HUES64 (cell line): ENCODE data around the gene JPT1.
A peak's percentile ranks its signal among the peaks of the same experiment; 100 is the strongest.

Experiments
- H3K27ac ChIP-seq: 2 replicates; pipeline ENCODE4 v1.7.0; 2013; ENCODE audit warnings: low read depth, low read length, inconsistent platforms
- H3K27me3 ChIP-seq: 2 replicates; pipeline ENCODE4 v1.6.1; 2013; ENCODE audit warnings: mild to moderate bottlenecking, low read length; ENCODE audit not compliant: insufficient read depth
- H3K36me3 ChIP-seq: 2 replicates; pipeline ENCODE4 v1.6.1; 2013; ENCODE audit warnings: mild to moderate bottlenecking, low read length; ENCODE audit not compliant: insufficient read depth
- H3K4me1 ChIP-seq: 2 replicates; pipeline ENCODE4 v1.6.1; 2013; ENCODE audit warnings: mild to moderate bottlenecking, low read length, moderate library complexity; ENCODE audit not compliant: insufficient read depth
- H3K4me3 ChIP-seq: 2 replicates; pipeline ENCODE4 v1.5.1; 2013; ENCODE audit warnings: mild to moderate bottlenecking, low read length, moderate library complexity
- H3K9ac ChIP-seq: 2 replicates; pipeline ENCODE4 v1.6.1; 2013; ENCODE audit warnings: mild to moderate bottlenecking, low read depth, low read length
- H3K9me3 ChIP-seq: 2 replicates; pipeline ENCODE4 v1.6.1; 2013; ENCODE audit warnings: low read depth, low read length; ENCODE audit not compliant: insufficient read depth
- WGBS: fragments of 150-250, 120-280 bp; methylation state at CpG from one replicate; pipeline ENCODE4 v1.1.7; 2013; ENCODE audit warnings: missing lambda C conversion rate; 5-methylcytosine and 5-hydroxymethylcytosine counted together

JPT1 gene

DNA sequence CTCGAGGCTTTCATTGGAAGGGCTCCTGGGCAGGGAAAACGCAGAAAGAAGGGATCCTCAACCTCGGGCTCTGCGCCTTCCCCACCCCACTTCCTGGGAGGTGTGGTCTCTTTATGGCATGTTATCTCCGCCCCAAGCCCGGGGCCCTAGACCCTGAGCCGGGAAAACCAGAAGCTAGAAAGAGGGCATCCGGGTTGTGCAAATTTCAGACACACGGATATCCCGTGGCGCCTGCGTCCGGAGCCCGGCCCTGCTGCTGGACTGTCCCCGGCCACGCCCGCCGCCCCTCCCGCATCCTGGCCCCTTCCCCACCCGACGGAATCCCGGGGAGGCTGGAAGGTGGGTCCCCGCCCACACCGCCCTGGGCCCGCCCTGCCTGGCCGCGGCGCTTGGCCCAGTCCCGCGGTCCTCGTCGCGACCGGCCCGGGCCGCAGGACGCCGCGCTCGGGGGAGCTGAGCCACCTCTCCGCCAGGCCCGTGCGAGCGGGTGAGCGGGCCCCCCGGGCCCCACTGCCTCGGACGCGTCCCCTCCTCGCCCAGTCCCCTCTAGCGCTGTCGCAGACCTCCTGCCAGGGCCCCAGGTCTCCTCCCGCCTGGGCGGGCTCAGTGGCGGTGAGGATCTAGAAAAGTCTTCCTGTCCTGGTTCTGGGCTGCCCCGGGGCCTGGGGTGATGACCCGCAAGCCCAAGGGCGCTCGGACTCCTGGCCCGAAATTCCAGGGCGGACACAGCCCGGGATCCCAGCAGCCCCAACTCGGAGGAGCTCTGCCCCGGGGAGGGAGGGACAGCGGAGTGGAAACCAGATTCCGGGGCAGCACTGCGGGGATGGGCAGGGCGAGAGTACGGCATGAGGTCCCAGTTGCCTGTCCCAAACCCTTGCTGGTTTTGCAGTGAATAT, 66.5 kb downstream of the JPT1 start, which contains the start of gene SLC16A5:
Gene SLC16A5 (plus strand): TSS at position 397 of the 896 bp plus-strand sequence. CDS start 5,683 bp downstream, outside the sequence.
- Histone ChIP-seq H3K4me1 (peaks cover 21% of the 10 kb centered on the region), H3K4me3 (peak within 1 kb of the TSS; percentile 84), H3K27me3 (no peaks in the 10 kb centered on the region), H3K9me3 (no peaks in the 10 kb centered on the region), H3K36me3 (no peaks in the 10 kb centered on the region), H3K27ac (peak within 1 kb of the TSS; percentile 97), H3K9ac (peak within 1 kb of the TSS; percentile 90)
- 1% methylated on average over 69 of the region's 69 CpGs for WGBS

DNA sequence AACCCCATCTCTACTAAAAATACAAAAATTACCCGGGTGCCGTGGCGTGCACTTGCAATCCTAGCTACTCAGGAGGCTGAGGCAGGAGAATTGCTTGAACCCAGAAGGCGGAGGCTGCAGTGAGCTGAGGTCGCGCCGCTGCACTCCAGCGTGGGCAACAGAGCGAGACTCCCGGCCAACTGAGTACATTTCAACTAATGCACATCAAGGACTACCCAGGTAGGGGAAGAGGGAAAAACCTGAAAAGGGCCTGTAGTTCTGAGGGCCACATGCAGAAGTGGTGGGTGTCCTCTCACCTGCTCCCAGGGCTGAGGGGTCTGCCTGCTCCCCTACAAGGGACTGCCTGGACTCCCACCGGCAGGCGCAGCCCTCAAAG, 67.1 kb downstream of the JPT1 start:
- no peaks in the 10 kb centered on the region for H3K9me3 ChIP-seq
- H3K27ac ChIP-seq = peak overlapping the region; percentile 97
- WGBS = 53% methylated on average over 12 of the region's 12 CpGs
- H3K4me1 ChIP-seq = peaks cover 23% of the 10 kb centered on the region
- peak overlapping the region; percentile 84 for H3K4me3 ChIP-seq
- H3K27me3 ChIP-seq = no peaks in the 10 kb centered on the region
- H3K36me3 ChIP-seq = no peaks in the 10 kb centered on the region
- peak overlapping the region; percentile 90 for H3K9ac ChIP-seq

DNA sequence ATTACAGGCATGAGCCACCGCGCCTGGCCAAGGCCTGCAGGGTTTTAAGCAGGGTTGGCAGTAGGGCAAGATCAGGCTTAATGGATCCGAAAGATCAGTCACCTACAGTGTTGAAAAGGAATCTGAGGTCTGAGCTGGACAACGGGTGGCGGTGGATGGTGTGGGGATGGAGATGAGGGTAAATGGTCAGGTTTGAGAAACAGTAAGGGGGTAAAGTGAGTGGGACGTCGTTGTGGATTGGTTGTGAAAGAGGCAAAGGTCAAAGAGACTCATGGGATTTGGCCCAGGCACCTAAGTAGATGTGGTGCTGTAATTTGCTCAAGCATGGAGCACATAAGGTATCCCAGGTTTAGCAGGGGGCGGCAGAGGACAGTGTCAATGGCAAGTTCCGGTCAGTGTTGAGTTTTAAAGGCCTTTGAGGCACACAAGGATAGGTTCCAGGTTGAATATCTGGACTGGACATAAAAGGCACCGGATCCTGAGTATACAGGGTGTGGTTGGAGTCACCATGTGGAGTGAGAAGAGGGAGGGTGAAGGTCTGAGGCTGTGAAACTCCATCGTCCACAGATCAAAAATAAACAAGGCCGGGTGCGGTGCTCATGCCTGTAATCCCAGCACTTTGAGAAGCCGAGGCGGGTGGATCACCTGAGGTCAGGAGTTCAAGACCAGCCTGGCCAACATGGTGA, 67.7 kb downstream of the JPT1 start:
- Histone ChIP-seq H3K27ac (no peak overlapping the region), H3K9ac (no peak overlapping the region), H3K36me3 (no peaks in the 10 kb centered on the region), H3K27me3 (no peaks in the 10 kb centered on the region), H3K4me3 (no peak overlapping the region), H3K4me1 (peaks cover 22% of the 10 kb centered on the region), H3K9me3 (no peaks in the 10 kb centered on the region)
- WGBS = 85% methylated on average over 15 of the region's 15 CpGs
